Endothelial cell of hepatic sinusoid (primary cell): ENCODE measurements around the gene LGI2.
"Not testable (repeated sequence)": the region's sequence is repeated elsewhere in the genome, so short reads cannot be mapped to it uniquely, and the experiment has no call there.

Experiments used
- in situ Hi-C: cut with HindIII; loops from 2 replicates; pipeline ENCODE4 v1.10.0; 2017; ENCODE audit warnings: low sequenced_read_pairs

Gene LGI2

GRCh38 chr4:25030277-25031076, at the start of gene LGI2:
LGI2 (minus strand) TSS chr4:25030946; CDS start chr4:25030693, 253 bp downstream.
- in situ Hi-C loops, result no loop called here

- in situ Hi-C loops, result no loop called here
Observed at GRCh38 chr4:25078523-25078922, 47.8 kb upstream of the LGI2 start.

DNA sequence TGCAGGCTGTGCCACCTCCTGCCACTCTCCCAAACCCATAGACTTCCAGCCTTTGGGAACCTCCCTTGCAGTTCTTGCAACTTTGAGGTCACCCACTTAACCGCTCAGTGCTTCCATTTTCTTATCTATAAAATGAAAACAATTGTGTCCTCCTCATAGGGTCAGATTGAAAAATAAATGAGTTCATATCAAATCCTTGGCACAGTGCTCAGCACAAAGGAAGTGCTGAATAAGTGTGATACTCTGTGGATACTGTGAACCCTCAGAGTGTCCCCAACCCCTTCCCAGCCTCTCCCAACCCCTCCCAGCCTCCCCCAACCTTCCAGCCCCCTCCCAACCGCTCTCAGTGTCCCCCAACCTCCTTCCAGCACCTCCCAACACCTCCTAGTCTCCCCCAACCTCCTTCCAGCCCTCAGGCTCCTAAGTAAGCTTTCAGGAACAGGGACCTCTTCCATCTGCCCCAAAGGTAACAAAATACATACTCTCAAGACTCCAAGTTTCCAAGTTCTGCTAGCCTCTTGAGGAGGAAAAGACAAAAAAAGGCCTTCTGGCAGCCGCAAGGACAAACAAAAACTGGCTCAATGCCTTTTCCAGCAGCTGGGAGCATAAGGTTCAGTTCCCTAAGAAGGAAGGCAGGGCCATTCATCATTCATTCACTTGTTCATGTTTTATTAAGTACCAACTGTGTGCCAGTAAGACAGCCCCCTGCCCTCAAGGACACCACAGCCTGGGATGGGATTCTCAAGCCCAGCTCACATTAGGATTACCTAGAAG, 46.1 kb upstream of the LGI2 start:
- in situ Hi-C loops, result no loop called here

DNA sequence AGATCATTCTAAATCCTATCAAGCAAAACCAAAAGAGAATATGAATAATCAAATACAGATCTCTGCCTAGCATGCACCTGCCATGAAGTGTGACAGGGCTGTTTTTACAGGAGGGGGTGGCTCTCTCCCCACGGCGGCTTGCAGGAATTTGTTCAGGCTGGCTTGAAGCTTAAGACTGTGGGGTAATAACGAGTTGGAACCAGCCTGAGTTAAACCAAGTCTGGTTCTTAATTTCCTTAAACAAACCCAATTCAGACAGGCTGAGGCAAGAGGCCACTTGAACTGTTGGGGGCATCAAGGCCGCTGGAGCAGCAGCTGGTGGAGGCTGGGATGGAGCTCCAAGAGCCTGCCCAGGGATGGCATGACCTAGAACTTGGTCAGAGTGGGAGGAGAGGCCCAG, 45.1 kb upstream of the LGI2 start:
- in situ Hi-C loops, result no loop called here

DNA sequence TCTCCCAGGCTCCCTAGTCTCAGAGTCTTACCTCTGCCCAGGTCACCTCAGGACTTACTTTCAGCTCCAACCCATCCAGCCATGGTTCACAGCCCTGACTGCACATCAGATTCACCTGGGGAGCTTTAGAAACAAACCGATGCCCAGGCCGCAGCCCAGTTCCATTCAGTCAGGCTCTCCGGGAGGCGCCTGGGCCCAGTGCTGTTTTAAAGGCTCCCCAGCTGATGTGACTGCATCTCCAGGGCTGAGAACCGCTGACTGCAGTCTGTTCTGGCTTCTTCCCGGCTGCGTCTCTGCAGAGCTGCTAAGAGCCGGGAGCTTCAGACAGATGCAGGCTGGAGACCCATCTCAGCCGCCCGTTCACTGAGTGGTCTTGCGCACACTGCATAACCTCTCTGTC, 44.4 kb upstream of the LGI2 start:
- in situ Hi-C loops, result no loop called here

GRCh38 chr4:25070545-25070944, 39.8 kb upstream of the LGI2 start:
- in situ Hi-C loops, result no loop called here

GRCh38 chr4:25069014-25069413, 38.3 kb upstream of the LGI2 start:
- in situ Hi-C loops, result no loop called here

DNA sequence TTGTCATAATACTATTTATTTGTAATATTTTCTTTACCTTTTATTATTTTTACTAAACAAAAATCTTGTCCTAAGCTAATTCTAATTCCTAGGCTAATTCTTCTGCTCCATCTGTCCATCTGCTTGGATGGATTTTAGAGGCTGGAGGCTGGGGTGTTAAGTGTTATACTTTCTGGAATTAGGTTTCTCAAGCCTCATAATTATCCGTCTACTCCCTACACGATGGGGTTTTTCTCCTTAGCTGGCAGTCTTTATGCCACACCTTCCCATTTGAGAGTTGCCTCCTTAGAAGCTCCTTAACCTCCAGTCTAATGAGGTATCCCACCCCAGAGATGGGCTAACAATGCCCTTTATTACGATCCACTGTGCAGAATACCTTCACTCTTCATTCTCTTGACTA, 37.6 kb upstream of the LGI2 start:
- in situ Hi-C loops, result no loop called here

- in situ Hi-C loops, result no loop called here
Observed at GRCh38 chr4:25065932-25066590, 35.3 kb upstream of the LGI2 start.

DNA sequence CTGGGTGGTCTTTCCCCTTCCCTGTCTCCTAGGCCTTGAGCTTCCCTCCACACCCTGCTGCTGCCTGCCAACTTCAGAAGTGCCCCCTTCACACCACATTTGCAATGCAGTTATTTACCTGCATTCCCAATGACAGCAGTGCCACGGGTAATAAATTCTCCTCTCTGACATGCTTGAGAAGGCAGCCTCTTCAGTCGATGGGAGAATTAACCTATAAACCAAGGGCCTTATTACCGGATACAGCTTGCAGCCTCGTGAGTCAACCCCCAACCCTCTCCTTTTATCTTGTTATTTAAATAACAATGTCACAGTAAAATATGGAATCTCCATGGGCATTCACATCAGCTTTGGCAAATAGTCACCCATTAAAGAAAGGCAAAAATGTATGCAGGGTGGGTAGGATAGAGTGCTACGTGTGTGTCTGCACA, 34.7 kb upstream of the LGI2 start:
- in situ Hi-C loops, result no loop called here

DNA sequence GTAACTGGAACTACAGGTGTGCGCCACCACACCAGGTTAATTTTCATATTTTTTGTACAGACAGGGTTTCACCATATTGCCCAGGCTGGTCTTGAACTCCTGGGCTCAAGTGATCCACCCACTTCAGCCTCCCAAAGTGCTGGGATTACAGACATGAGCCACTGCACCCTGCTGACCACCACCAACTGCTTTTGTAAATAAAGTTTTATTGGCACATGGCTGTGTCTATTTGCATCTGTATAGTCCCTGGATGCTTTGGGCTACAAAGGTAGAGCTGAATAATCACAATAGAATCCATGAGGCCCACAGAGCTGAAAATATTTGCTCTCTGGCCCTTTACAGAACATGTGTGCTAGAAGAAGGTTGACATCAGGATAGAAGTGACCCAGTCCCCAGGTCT, 33.7 kb upstream of the LGI2 start:
- in situ Hi-C loops, result not testable (repeated sequence)

GRCh38 chr4:25063116-25063515, 32.4 kb upstream of the LGI2 start:
- in situ Hi-C loops, result no loop called here

DNA sequence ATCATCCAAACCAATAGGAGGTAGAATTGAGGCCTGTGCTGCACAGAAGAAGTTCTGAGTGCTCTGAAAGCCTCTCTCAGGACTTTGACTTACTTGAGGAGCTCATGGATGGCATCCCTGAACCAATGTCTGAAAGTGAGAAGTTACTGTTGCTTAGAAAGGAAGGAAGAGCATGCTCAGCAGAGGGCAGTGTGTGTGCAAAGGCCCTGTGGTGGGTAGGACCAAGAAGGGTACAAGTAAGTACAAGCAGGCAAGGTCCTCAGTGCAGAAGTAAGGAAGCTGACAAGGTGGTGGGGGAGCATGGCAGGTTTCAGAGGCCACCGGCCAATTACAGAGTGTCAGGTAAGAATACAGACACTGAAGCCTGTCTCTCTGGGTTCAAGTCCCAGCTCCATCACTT, 31.4 kb upstream of the LGI2 start:
- in situ Hi-C loops, result no loop called here

GRCh38 chr4:25061602-25062001, 30.9 kb upstream of the LGI2 start:
- in situ Hi-C loops, result no loop called here

- in situ Hi-C loops, result no loop called here
Observed at GRCh38 chr4:25060963-25061340, 30.2 kb upstream of the LGI2 start.

DNA sequence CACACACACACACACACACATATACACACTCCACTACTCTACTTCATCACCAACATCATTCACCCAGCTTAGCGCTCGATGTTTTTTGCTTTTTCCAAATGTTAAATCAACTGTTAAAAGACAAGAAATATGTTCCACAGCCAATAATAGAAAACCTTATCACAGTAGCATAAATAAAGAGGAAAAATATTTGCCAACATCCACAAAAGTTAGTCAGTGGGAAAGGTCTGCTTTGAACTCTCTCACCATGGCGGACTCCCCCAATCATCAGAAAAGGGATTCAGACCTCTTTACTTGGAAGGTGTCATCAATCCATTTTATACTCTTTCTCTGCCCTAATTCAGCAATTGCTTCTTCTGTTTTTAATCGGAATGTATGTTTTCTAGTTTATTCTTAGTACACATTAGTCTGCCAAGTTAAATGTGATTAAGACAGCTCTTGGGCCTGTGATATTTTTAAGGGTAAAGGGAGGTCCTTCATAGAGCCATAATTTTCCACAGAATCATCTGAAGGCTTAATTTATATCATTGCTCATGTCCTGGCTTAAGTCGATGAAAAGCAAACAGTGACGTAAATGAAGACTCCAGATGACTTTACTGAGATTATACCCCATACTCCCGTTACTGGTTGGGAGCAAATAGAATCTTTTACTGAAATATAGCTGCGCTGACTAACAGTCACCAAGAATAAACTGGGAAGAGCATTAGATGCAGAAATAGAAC, 29.7 kb upstream of the LGI2 start:
- in situ Hi-C loops, result no loop called here

DNA sequence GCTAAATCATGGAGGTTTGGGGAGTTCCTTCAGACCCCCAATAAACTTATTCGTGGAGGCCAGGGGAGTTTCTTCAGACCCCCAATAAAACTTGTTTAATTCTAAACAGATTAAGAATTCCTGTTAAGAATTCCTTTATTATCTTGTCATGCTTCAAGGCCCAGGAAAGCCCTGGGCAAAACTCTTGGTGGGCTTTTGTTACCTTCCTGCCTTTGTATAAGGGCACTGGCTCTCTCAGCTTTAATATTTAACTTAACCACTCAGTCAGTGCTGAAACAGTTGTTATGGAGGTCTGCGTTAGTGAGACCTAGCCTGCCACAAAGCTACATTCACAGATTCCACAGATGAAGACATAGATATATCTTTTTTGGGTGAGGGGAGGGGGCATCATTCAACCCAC, 29.0 kb upstream of the LGI2 start:
- in situ Hi-C loops, result no loop called here

DNA sequence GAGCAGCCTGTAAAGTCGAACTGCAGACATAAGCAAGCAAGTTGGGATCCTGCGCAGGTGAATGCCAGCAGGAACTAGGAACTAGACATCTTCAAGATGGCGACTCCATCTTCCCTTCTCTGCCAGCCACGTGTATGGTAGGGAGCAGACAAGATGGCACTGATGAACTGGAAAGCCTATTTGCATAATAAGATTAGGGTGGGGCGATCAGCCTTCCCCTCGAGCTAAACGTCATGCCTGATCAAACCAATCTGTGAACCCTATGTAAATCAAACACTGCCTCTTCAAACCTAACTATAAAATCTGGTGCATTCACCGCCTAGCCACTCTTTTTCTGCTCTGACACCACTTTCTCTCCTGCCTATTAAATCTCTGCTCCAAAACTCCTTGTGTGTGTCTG, 28.1 kb upstream of the LGI2 start:
- in situ Hi-C loops, result no loop called here

- in situ Hi-C loops, result no loop called here
Observed at GRCh38 chr4:25057299-25057698, 26.6 kb upstream of the LGI2 start.

GRCh38 chr4:25052037-25052436, 21.3 kb upstream of the LGI2 start:
- in situ Hi-C loops, result not testable (repeated sequence)

DNA sequence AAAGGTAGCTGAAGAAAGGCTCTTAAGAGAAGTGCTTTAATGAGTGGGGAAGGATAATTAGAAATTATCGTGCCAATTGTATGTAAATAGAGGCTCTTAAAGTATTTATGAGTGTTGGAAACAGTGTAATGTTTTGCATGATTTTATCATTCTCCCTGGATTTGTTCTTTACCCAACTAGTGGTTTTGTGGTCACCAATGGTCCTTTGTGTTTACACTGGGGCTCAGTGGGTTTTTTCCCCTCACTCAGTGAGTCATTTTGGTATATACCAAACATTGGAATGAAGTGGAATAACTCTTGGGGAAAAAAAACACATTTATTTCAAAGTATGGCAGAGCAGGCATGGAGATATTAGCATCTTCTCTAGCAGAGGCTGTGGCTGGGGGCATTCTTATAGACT, 20.8 kb upstream of the LGI2 start:
- in situ Hi-C loops, result no loop called here
